Hypothalamus (tissue), 51 donors: ENCODE data around the gene NUDCD3.

Source experiments
- DNase-seq, 51 donors: peaks; one replicate each; lab custom pipeline; 2025; lab: John Stamatoyannopoulos, UW

The NUDCD3 gene

DNA sequence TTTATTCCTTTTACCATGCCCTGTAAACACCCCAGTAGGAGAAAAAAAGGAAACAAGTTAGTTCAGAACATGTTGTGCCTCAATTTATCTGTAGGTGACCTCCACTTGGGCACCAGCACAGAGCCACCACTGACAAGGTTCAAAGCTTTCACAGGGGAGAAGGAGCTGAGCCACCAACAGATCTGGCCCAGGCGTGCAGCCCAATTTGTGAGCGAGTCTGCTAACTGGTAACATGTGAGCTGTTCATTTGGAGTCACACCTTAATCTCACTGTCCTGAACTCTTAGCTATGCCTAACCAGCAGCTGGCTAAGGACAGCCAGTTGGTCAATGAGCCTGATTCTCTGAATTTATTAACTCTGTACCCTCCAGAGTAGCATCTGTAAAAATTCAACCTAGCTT, 86.7 kb downstream of the NUDCD3 start:
- DNase-seq = no peak

GRCh38 chr7:44403176-44403759, 87.2 kb downstream of the NUDCD3 start:
- DNase-seq = no peak

DNA sequence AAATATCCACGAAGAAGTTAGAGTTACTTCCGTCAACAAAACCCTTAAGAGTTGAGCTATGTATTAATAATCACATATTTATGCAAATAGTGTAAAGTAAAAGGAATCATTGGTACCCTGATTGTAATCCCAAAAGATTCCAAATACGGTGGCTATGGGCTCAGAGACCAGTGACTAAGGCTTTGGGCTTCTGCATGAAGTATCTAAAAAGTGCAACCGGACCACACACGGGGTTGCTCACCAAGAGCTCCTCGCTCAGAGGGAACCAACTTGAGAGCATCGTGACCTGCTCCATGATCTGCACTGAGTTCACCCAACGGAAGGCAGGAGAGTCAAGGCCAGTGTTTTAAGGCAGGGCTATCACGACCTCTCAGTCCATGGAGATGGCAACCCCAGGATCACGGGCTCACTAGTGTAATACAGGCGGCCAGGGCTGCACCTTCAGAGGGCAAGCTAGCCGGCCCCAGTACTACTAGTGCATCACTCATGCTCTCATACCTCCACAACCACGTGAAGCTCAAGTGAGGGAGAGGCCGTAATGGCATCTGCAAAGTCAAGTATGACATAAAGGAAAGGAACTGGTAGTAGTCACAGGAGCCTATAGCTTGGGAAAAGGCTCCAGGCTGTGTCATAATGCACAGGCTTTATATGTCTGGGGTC, 87.9 kb downstream of the NUDCD3 start:
- DNase-seq = no peak

DNA sequence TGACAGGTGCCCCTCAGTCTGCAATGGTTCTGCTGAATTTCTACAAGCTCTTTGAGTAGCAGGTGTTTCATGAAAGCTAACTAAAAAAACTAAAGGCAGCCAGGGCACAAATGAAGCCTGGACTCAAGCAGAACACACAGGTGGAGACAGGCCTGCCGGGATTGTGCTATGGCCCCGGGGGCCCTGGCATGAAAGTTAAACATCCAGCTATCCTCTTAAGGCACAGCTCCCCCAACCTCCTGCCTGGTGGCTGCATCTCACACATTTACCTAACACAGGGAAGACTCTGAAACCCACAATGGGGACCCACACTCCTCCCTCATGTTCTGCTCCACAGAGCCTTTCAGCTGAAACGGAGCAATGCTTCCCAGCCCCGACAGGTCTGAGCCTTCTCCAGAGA, 88.8 kb downstream of the NUDCD3 start:
- no peak for DNase-seq

- peak in 4 of 51 donors; percentile 33 to 80 (median 55) for DNase-seq
Observed at GRCh38 chr7:44400033-44400511, 90.4 kb downstream of the NUDCD3 start.

DNA sequence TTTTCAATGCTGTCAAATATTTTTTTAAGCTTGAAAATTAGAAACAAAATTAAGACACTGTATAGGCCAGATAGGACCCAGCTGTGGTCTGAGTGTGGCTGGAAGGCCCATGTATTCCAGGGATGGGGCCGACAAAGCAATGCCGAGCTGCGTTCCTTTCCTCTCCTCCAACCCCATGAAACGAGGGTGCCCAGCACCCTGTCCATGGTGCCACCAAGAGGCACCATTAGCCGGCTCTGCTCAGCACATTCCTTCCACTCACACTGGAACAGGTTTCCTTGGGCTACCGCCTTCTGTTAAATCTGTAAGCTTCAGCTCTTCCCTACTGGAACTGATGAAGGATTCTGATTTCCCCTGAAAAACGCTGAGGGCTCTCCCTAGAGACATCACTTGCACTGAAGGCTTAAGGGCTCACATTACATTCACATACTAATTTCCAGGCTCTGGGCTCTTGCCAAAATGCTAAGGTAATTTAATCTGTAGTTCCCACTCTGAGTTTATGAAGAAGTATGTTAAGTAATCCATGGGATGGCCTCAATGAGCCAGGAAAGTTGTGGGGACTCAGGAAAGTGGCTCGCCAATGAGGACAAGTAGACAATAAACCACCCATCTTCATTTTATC, 91.4 kb downstream of the NUDCD3 start:
- DNase-seq = no peak

DNA sequence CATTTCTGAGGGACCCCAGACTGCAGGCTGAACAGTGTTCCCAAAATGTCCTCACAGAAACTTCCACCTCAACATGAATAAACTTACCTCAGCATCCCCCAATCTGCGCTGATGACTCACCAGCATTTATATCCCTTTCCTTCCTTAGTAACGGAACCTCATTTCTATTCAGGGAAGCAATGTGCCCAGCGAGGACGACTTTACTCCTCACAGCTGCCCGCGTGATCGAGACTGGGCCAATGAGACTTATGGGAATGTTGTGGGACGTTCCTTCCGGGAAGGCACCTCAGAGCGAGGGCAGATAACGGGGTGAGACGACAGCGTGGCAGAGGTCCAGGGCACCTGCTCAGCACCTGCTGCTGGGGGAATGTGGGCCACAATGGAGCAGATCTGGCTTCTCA, 91.9 kb downstream of the NUDCD3 start:
- peak in 4 of 51 donors; percentile 34 to 64 (median 46) for DNase-seq

DNA sequence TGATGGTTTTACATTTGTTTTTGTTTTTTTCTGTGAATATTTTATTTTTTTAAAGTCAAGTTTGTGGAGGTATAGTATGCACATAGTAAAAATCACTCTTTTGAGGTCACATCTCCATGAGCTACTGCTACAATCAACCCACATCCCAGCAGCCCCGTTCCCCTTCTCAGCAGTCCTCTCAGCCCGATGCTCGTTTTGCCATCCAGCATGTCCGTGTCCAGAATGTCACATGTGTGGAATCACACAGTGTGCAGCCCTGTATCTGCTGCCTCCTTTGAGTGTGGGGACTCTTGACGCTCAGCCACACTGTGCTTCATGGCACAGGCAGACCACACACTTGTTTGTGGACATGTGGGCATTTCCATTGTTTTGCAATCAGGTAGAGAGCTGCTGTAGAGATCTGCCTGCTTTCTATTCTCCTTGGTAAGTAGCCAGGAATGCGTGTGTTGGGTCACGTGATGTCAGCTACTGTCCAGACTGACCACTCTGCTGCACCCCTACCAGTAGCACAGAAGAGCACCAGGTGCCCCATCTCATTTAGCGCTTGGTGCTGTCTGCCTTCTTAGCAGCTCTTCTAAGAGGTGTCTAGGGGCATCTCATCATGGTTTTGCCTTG, 93.4 kb downstream of the NUDCD3 start:
- peak in 1 of 51 donors; percentile 14 for DNase-seq

DNA sequence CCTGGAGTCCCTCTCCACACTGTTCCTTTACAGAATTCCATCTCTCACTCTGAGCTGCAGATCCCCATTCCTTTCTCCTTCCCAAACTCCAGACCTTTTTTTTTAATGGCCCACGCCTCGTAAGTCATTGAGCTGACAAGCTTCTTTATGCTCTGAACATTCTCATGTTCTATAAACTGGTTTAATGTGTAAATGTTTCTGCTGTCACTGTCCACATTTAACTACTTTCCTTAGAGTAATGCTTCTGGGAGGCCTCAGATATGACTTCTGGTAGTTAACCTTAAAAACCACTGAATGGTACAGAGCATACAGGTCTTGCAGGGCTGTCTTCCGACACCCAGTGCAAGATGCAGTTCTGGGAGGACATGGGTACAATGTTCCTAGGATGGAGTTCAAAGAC, 94.0 kb downstream of the NUDCD3 start:
- no peak for DNase-seq

DNA sequence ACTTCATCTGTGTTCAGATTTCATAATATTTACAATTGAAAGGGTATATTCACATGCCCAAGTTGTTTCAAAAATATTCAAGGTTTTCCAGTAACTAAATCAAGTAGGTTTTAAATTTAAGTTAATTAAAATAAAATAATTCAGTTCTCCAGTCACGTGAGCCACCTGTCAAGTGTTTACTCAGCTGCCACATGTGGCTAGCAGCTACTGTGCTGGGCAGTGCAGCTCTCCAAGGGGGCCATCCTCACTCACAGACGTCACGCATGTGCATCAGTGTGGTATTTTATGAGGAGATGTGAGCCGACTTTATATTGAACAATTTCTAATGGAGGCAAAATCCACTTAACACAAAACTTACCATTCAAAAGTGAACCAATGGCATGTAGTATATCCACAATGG, 95.4 kb downstream of the NUDCD3 start:
- DNase-seq = no peak

- no peak for DNase-seq
Observed at GRCh38 chr7:44394636-44395035, 95.8 kb downstream of the NUDCD3 start.

GRCh38 chr7:44394112-44394447, 96.4 kb downstream of the NUDCD3 start:
- DNase-seq = peak in 1 of 51 donors; percentile 10

- DNase-seq = no peak
Observed at GRCh38 chr7:44393238-44394111, 97.0 kb downstream of the NUDCD3 start.

DNA sequence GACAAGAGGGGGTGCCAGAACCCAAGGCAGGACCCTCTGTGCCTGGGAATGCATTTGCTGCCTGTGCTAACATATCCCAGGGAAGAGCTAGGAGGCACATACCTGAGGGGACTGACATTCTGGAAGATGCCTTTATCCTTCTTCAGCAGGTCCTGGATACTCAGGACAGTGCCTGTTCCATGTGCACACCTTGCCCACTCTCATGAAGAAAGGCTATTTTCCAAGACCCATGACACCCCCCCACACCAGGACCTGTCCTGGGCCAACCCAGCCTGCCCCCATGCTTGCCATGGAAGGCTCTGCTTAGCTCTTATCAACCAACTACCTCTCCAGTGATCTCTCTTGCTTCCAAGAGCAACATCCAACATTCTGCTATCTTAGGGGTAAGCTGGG, 97.8 kb downstream of the NUDCD3 start:
- no peak for DNase-seq

DNA sequence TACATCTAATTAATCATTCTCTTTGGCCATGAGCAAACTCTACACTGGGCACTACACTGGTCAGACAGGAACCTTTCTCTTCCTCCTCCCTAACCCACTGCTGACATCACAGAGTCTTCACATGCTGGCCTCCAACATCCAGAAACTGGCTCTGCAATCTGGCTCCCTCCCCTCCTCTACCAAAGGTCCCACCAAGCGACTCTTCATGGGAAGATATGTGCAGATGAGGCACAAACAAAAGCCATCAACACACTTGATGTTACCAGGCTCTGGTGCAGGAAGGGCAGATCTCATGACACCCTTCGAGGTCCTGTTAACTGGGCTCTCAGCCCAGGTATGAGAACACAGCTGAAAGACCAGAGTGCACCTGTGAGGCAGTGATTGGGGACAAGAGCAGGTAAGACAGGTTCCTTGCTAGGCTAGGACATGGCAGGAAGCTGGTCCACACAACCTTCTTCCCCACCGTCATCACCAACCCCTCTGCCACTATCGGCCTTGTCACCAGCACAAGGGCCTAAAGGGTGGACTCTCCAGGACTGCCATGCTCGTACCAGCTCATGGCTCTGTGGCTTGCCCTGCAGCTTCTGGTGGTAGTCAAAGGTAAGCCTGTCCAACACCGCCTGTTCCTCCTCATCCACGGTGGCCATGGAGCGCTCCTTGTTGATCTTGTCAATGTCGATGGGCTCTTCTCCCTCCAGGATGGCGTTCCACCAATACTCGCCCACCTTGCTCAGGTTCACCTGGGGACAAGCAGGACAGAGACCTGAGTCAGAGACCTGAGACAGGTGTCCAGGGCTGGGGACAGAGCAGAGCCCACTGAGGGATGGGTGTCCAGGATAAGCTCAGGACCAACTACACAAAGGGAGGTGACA, 98.5 kb downstream of the NUDCD3 start:
- DNase-seq = no peak

DNA sequence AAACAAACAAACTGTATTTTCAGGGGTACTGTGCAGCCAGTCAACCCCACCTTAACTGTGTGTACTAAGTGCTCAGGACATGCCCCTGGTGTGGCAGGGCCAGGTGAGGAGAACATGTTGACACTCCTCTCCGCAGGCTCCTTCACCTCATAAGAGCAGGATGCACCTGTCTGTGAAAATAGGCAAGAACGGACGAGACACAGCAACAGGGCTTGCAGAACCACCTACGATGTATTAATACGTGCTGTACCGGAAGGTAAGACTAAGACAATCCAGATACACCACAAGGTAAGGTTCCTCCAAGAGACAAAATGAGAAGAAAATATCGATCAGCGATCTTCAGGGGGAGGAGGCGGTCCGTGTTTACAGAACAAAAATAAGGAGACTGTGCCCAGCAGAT, 99.3 kb downstream of the NUDCD3 start:
- no peak for DNase-seq

GRCh38 chr7:44390701-44391100, 99.8 kb downstream of the NUDCD3 start:
- no peak for DNase-seq

DNA sequence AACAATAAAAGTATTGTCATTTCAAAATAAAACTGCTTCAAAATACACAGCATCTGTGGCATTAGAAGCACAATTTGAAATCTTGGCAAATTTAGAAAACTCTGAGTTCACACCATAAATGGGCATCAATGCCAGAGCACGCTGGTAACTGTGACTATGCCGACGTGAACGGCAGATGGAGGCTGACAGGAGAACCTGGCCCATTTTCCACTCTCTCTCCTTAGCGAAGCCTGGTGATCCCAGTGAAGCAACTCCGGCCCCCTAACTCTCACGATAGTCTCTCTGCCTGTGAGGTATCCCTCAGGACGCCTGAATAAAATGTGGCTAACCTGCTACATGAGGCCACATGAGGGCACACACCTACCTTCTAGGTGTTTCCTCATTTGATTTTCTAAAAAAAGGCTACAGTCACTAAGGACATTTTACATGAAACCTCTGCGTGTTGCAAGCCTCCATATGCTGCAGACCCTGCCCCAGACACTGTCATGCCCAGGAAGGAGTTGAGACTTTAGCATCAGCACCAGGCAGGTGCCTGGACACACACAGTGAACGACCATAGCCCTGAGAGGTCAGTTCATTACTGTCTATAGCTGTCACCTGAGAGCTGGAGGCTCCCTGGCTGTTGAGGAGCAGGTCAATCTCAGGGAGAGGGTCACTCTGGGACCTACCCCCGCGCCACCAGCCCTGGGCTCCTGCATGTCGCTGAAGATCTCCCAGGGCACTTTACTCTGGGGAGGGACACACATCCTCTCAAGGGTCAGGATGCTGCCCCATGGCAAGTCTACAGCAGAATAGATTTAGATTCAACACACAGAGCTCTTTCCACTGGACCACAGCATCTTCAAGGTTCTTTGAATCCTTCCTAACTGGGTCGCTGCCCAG, 102.1 kb downstream of the NUDCD3 start:
- DNase-seq = peak in 1 of 51 donors; percentile 40

DNA sequence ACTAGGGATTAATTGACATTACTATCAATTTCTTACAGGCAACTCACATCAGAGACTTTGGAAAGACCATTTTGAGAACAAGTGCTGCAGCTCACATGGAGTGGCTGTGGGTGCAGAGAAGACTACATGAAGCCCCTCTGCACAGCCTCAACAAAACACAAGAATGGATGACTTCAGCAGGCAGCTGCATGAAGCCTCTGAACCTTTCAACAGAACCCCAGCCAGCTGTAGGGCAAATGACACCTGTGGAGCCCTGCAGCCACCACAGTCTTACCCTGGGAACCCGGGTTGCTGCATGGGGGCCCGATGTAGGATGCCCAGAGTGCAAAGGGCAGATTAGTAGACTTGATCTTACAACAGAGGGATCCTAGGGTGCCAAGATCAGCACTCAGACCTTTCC, 103.1 kb downstream of the NUDCD3 start:
- DNase-seq = no peak
